GM19099 (cell line): ENCODE measurements around the gene STMN1.

Experiments
- POLR2A ChIP-seq: IDR thresholded peaks from 3 replicates; pipeline ENCODE4 v1.6.1; 2011; ENCODE audit warnings: low read depth; ENCODE audit not compliant: insufficient read length; ENCODE audit errors: extremely low read depth

The STMN1 gene

DNA sequence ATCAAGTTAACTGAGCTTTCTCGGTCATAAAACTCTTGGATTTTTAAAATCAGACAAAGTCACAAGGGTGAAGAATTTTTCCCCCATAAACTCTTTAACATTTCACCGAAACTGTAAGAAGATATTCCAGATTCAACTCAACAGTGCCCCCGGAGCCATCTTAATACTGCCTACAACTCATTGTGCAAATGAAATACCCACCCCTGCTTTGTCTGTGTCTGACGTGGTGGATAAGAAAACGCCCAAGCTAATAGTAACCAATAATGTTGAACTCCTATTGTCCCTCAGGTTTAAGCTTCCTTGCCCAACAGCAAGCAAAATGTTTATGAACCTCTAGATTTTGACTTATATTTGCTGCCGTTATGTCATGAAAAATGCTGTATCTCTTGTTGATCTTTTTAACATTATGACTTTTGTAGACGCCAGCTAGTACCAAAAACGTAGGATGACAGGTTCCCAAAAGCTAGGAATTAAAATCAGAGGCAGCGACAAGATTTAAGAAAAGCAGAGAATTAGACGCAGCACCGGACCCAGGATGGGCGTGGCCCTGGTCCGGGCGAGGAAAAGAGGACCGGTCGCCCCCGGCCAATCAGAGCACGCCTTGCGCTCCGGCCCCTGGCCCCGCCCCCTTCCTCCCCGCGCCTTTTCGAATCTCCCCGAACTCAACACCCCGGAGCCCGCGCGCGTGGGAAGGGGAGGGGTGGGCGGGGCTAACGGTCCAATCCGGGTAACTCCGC lies 1.1 kb downstream of the STMN1 start:
- TF ChIP-seq POLR2A = no peak

DNA sequence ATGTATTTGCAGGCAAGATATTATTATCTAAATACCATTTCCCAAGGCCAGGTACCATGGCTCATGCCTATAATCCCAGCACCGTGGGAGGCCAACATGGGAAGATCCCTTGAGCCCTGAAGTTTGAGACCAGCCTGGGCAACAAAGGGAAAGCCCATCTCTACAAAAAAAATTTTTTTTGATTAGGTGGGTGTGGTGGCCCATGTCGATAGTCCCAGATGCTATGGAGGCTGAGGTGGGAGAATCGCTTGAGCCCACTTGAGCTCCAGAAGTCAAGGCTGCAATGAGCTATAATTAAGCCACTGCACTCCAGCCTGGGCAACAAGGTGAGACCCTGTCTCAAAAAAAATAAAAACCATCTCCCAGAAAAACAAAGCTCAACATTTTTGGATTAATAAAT lies 2.2 kb downstream of the STMN1 start:
- no peak for TF ChIP-seq POLR2A

DNA sequence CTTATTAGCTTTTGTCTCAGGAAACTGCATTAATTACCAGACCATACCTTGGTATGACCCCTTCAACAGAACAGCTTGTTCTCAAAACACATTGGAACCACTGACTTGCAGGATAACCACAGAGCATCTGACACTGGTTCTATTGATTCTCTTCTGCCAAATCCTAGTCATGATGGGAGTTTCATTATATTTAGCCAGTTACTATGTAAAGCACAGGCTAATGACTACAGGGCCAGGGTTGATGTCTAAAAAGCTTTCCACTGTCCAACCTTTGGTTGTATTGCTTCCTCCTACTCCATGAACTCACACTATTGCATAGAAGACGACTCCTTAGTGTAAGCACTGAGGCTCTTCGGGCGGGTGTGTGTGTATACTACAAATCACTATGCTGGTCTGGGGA lies 3.8 kb downstream of the STMN1 start:
- no peak for TF ChIP-seq POLR2A

DNA sequence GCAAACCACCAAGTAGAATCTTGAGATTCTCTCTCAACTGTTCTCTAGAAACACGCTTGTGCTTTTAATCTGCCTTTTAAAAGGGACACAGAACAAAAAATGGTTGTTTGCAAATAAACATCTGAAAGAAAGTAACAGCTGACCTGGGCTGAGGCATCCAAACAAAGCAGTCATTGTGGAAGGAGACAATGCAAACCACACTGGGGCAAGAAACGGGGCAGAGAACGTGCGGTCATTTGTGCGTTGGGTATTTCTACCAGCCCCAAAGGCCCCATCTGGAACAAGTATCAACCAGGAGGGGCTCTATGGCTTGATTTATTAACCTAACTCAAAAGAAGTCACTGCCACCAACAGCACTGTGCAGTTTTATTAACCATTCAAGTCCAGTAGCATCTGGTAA lies 6.0 kb downstream of the STMN1 start:
- no peak for TF ChIP-seq POLR2A

DNA sequence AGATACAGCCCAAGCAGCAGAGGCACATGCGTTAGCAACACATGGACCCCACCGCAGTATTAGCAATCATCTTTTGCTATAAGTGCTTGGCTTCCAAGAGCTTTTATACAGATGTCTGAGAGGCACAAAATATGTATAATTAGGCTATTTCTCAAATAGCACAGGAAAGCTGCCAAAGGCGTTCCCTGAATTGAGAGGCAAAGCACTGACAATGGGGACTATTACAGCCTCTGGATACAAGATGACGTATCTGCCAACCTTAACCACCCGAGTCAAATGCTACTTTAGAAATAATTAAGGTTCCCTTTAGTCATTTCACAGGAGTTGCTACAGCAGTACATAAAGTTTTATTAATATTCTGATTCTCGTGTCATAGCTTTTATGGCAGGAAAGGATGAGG lies 6.4 kb downstream of the STMN1 start:
- no peak for TF ChIP-seq POLR2A

DNA sequence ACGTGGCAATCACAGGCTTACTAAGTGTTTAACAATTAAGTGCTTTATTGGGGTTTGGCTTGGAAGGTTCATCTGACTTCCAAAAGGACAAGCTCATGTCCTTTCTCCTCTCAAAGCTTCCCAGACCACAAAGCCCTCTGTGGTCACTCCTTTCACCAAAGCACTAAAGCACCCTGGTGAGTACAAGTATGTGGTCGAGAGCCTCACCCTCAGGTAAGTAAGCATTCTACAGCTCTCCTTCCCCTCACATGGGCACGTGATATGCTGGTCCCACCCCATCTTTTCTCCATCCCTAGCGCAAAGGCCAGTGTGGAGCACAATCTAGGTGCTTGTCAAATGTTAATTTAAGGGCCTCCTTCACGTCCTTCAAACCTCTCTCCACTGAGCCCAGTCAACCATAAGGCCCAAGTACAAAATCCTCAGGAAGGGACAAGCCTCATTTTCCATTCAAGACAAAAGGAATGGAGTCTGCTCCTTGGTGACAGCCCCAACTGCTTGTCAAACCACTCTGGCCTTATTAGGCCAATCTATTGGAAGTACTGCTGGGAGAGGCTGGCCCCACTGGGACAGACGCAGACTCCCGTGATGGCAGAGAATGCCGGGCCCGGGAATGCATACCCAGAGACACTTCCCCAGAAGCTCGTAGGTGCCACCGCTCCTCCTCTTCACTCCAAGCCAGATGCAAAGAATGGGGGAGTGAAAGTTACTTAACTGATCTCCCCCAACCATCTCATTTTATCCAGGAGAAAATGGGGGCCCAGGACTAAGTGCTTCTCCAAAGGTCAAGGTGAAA lies 7.8 kb downstream of the STMN1 start:
- TF ChIP-seq POLR2A = no peak

DNA sequence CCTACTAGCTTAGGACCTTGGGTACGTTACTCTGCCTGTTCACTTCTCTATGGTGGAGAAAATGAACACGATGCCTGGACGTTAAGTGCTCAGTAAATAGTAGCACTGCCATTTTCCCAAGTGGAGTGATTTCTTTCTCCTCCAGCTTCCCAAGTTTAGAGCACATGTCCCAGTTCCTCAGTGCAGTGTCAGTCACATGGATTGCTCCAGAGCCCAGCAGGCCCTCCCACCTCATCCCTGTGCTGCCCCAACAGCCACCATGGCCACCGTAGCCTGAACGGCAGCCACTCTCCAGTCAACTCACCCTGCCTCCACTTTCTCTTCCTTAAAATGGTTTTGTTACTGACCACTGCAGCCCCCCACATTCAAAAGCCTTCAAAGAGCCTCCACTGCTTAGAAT lies 8.5 kb downstream of the STMN1 start:
- no peak for TF ChIP-seq POLR2A

DNA sequence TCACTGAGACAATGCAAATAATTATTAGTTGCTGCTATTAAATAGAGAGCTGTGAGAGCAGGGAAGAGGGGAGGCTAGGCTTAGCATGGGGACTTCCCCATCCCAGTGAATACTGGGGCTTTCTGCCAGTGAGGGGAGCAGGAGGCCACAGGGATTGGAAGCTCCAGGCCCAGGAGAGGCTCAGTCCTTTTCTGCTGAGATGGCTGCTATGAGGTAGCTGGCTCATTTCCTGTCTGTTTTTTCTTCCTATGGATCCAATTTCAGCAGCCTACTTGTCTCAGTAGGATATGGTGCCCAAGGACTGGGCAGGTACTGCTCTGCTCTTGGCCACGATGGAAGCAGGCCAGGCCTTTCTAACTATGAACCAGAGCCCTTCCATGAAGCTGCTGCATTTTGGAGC lies 10.0 kb downstream of the STMN1 start:
- TF ChIP-seq POLR2A = no peak

DNA sequence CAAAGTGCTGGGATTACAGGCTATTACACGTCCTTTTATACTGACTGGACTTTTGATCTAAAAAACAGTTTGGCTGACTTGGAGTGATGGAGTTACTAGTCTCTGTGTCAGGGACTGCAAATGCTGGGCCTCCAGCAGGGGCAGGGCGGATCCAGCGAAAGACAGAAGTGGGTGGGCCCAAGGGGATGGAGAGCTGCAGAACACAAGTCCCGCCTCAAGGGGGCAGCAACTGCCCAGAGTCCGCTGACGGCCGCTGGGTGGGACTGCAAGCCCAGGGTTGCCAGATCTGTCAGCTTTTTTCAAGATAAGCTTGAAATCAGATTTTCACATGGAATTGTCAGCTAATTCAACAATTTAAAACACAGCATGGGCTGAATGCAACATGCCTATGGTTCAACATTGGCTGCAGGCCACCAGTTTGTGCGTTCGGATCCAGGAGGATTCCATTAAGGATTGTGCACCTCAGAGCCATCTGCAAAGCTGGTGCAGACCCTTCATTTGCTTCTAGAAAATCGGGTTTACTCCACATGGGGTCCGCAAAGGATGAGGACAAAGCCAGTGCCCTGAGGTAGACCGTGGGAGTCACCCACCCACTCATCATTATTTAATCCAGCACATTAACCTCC lies 10.7 kb downstream of the STMN1 start:
- TF ChIP-seq POLR2A = no peak

DNA sequence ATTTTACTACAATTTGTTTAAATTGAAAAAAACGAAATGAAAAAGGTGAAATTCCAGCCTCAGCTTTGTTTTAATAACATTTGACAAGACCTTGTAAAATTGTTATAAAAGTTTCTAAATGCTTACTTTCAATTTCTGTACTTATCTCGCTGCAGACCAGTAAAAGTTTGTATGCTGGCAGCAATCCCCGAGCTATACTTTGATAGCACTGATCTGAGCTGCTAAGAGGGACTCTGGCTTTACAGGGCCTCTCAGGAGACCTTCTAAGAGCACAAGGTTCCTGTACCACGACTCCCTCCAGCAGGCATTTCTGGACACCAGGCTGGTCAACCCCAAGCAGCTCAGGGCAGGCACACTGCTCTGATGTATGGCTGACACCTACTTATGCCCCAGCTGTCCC lies 13.1 kb downstream of the STMN1 start:
- TF ChIP-seq POLR2A = no peak

DNA sequence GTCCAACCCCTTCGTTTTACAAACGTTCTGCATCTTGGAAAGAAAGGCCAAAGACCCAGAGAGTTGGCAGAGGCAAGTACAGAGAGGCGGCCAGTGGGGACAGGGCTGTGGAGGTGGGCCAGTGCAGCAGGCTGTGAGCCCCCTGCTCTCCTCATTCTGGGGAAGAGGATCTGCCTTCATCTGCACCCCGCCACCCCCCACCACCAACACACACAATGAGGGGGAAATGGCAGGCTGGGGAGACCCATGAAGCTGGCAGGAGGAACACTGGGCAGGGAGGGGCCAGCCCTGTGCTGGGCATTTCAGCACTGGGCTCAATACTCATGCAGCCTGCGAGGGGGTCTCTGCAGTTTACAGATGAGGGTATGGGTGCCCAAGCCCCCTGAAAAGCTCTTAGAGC lies 14.6 kb downstream of the STMN1 start:
- TF ChIP-seq POLR2A = no peak

DNA sequence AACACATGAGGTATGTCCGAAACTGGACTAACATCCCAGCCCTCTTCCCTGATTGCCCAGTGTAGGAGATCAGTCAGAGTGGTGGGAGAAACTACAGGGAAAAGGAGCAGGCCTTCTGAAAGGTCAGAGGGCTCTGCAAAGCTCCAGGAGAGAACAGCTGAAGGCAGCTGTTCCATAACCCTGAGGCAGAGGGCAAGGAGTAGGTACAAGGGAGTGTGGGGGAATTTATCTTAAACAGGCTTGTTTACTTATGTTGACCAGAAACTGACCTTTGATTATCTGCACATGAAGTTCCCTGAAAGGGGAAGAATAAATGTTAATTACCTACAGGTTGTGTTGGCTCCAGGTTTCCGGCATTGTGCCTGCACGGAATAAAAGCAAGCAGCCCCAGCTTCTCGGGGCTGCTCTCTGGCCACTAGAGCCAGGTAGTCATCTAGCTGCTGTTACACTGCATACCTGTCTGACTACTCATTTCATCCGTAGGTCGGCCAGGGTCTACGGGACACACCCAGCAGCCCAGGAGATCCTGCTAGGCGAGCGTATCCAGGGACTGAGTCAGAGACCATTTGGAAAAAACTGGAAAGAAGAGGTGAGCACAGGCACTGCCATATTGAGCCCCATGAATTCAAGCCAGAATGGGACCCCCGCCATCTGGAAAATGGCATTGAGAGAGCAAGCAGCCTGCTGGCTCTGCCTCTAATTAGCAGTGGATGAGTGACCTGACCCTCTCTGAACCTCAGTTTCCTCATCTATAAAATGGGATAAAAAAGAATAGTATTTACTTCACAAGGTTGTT lies 15.8 kb downstream of the STMN1 start:
- TF ChIP-seq POLR2A = no peak

DNA sequence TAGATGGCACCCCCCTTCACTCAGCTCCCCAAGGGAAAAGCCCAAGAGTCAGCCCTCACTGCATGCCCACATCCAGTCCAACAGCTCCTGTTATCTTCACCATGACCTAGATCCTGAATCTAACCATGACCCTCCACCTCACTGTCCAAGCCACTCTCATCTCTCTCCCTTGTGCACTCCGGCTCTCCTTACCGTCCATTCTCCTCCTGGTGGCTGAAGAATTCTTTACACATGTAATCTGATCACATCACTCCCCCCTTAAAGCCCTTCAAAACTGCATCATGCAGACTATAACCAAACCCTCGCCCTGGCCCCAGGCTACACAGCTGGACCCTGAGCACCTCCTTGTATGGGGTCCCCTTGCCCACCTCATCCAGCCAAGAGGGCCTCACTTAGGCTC lies 16.7 kb downstream of the STMN1 start:
- TF ChIP-seq POLR2A = no peak

DNA sequence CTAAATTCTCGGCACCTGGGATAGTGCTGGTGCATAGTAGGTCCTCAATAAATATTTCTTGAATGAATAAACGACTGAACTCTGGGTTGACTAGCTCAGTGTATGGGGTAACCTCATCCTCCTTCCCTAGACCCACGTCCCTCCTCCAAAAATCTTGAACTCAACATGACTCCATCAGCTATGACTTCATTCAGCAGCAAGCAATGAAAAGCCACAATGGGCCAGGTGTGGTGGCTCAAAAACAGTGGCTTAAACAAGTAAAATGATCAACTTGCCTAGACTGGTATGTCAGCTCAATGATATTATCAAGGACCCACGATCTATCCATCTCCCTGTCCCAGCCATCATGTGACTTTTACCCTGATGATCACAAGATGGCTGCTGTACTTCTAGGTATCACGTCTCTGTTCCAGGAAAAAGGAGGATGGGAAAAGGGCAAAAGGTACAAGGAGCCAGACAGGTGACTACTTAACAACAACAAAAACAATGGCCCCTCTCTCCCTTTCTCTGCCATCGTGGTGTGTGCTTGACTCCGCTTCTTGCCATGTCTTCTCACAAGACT lies 17.7 kb downstream of the STMN1 start:
- no peak for TF ChIP-seq POLR2A

DNA sequence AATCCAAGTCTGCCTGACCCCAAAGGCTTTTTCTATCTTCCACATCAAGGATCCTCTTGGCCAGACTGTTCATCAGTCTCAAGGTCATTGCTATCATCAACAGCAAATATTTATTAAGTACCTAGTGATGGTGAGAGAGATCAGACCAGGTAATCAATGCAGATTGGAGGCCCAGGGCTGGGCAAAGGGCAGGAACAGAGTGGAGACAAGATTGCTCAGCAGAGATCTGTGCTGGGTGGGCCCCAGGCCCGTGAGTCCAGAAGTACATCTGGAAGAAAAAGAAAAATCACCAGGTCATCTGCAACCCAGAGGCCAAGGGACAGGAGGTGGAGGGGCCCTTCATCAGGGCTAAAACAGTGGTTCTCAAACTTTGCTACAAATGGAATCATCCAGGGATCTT lies 20.6 kb downstream of the STMN1 start:
- no peak for TF ChIP-seq POLR2A
